Measurements from ENCODE around the gene MYLK2. TPM values are rescaled to one million over a fixed set of nuclear protein-coding genes. Genes with fewer than 3 reads are reported as not detected.

MYLK2 gene
- total and polyA plus RNA-seq, 2 of the 4 experiments (the other 2 are of a cell fraction), result 0.18 to 0.27 TPM

DNA sequence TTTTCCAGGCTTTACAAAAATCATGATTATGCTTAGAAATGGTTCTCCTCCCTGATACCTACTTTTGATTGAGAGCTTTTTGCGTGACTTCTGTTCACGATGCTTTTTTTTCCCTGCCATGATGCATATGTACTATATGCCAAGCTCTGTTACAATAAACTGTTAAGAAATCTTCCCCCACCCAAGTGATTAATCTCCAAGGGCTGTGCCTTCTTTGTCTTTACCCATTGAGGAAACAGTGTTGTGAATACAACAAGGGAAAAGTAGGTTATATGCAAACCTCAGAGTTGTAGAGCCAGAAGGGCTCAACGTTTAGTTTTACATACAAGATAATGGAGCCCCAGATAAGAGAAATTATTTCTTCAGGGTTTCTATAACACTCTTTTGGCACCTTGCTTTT, 34.1 kb upstream of the MYLK2 start:
- no peak overlapping the region for H3K4me3 ChIP-seq (ENCODE audit: insufficient read depth, low read depth, low read length)
- no peak overlapping the region for H3K9ac ChIP-seq (ENCODE audit: low read depth, low read length)
- dilution Hi-C loops (cut with HindIII; ENCODE audit: low sequenced_read_pairs, unreplicated experiment), result no loop called here
- no peak overlapping the region for H3K4ac ChIP-seq (ENCODE audit: low read depth, low read length)
- H4K20me1 ChIP-seq (ENCODE audit: insufficient read depth, low read length), result peaks cover 3% of the 10 kb centered on the region; the same call in 1 of the 2 replicates
- no peak overlapping the region for H2AK9ac ChIP-seq (replicated peaks; ENCODE audit: low read depth, low read length, poor library complexity)
- no peak overlapping the region for H2BK120ac ChIP-seq (ENCODE audit: low read depth, low read length)
- no TSS peak for BruUV-seq (replicated peaks)
- ChIA-PET CTCF (no interaction called here), POLR2A (ENCODE audit: unreplicated experiment) (no interaction called here)
- H3K14ac ChIP-seq (replicated peaks; ENCODE audit: low read depth, low read length), result no peak overlapping the region
- H3K27ac ChIP-seq (ENCODE audit: insufficient read depth, low read length), result no peak overlapping the region
- no peak overlapping the region for H3K23ac ChIP-seq (ENCODE audit: low read depth, low read length)
- no peak overlapping the region for H2AK5ac ChIP-seq (ENCODE audit: low read depth, low read length)
- no peak overlapping the region for H4K8ac ChIP-seq (ENCODE audit: low read depth in 2 of 2, low read length in 2 of 2)
- no peak for ATAC-seq (ENCODE audit: low read depth)
- peaks cover 6% of the 10 kb centered on the region for H3K9me1 ChIP-seq (ENCODE audit: insufficient read depth, low read length)
- in situ Hi-C loops (cut with MboI; ENCODE audit: low sequenced_read_pairs), result no loop called here
- H2BK15ac ChIP-seq (ENCODE audit: low read depth, low read length), result no peak overlapping the region
- no peak for TF ChIP-seq ELK1 (IDR thresholded peaks at IDR 0.05; ENCODE audit: borderline replicate concordance, low read depth, low read length)
- TF ChIP-seq SMC3 (IDR thresholded peaks at IDR 0.05; ENCODE audit: low read depth, low read length), result no peak
- TF ChIP-seq MXI1 (IDR thresholded peaks at IDR 0.05; ENCODE audit: borderline replicate concordance, low read depth, low read length), result no peak
- no peak for TF ChIP-seq MAFK (IDR thresholded peaks at IDR 0.05; ENCODE audit: low read depth, low read length)
- TF ChIP-seq POLR2A (IDR thresholded peaks at IDR 0.05; ENCODE audit: low read depth, low read length), result no peak
- no peak for TF ChIP-seq NFE2L2 (IDR thresholded peaks at IDR 0.05; ENCODE audit: low read depth, low read length)
- no peak for TF ChIP-seq RCOR1 (IDR thresholded peaks at IDR 0.05; ENCODE audit: insufficient replicate concordance, low read length)
- WGBS, 2 experiments (ENCODE audit: extremely low coverage in 2 of 2, insufficient read length in 1 of 2), result no CpG with 5 or more reads among the region's 3 CpGs
- DNase-seq, result no peak
- no peak overlapping the region for H4K91ac ChIP-seq (ENCODE audit: insufficient read depth, low read depth, low read length)
- no peak overlapping the region for H4K5ac ChIP-seq (ENCODE audit: low read depth, low read length)
- no peak overlapping the region for H2BK20ac ChIP-seq (ENCODE audit: low read depth, low read length)
- no peak overlapping the region for H2AFZ ChIP-seq (replicated peaks; ENCODE audit: low read length, poor library complexity)
- peaks cover 31 to 72% of the 10 kb centered on the region in 2 experiments for H3K79me1 ChIP-seq (ENCODE audit: low read depth in 1 of 2, low read length in 2 of 2)
- no peak overlapping the region for H3K4me2 ChIP-seq (ENCODE audit: low read depth, low read length)
- peaks cover 7% of the 10 kb centered on the region; the same call in 1 of the 2 replicates for H3K36me3 ChIP-seq (ENCODE audit: control insufficient read depth, insufficient read depth, low read length)
- H2BK5ac ChIP-seq (ENCODE audit: low read depth, low read length, poor library complexity, severe bottlenecking), result no peak overlapping the region
- H3K27me3 ChIP-seq (ENCODE audit: control insufficient read depth, insufficient read depth, low read length), result no peaks in the 10 kb centered on the region
- intact Hi-C loops (cut with micrococcal nuclease), result no loop called here
- no peak overlapping the region for H3K56ac ChIP-seq (ENCODE audit: extremely low read depth, insufficient read depth, low read length)
- no peak overlapping the region for H3K18ac ChIP-seq (ENCODE audit: low read depth, low read length)
- no peaks in the 10 kb centered on the region for H3K9me3 ChIP-seq (ENCODE audit: control insufficient read depth, insufficient read depth, low read length)
- H3K4me1 ChIP-seq (ENCODE audit: control insufficient read depth, insufficient read depth, low read length), result peaks cover 11% of the 10 kb centered on the region

Data from IMR-90 (cell line).